GM19467 (cell line): ENCODE data around the gene GFOD1.
"Not testable (repeated sequence)": the region's sequence is repeated elsewhere in the genome, so short reads cannot be mapped to it uniquely, and the experiment has no call there.

Experiments used
- ATAC-seq: cut with Tn5 transposase; IDR thresholded peaks from one replicate; pipeline ENCODE4 v1.9.1; 2021; ENCODE audit warnings: mild to moderate bottlenecking, moderate library complexity; ENCODE audit not compliant: unreplicated experiment

GFOD1 gene

DNA sequence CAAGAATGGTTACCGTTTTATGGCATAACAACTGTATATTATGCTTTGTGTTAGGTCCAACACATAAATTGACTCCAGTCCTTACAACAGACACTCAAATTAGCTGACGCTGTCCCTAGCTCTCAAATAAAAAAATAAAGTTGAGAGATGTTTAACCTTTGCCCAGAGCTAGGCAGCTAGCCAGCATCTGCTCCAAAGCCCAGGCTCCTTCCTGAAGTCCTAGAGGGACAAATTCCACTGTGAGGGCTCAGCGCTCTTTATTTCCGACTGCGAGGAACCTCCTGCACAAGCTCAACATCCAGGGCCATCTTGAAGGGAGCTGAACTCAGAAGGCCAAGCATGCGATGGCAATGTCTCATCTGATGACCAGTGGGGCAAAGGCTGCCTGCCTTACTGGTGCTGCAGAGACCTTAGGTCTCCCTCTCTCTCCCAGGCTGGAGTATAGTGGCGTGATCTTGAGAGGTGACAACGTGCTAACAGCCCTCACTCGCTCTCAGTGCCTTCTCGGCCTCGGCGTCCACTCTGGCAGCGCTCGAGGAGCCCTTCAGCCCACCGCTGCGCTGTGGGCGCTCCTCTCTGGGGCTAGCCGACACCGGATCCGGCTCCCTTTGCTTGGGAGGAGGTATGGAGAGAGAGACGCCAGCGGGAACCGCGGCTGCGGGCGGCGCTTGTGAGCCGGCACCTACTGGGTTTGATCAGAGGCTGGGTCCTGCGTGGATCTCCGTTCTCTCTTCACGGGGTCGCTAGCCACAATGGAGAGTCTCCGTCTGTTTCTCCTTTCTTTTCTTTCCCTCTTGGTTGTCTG is 24.7 kb upstream of the GFOD1 start:
- no peak for ATAC-seq

GRCh38 chr6:13511141-13511571 is 23.8 kb upstream of the GFOD1 start:
- not testable (repeated sequence) for ATAC-seq

GRCh38 chr6:13510433-13510832 is 23.0 kb upstream of the GFOD1 start:
- not testable (repeated sequence) for ATAC-seq

DNA sequence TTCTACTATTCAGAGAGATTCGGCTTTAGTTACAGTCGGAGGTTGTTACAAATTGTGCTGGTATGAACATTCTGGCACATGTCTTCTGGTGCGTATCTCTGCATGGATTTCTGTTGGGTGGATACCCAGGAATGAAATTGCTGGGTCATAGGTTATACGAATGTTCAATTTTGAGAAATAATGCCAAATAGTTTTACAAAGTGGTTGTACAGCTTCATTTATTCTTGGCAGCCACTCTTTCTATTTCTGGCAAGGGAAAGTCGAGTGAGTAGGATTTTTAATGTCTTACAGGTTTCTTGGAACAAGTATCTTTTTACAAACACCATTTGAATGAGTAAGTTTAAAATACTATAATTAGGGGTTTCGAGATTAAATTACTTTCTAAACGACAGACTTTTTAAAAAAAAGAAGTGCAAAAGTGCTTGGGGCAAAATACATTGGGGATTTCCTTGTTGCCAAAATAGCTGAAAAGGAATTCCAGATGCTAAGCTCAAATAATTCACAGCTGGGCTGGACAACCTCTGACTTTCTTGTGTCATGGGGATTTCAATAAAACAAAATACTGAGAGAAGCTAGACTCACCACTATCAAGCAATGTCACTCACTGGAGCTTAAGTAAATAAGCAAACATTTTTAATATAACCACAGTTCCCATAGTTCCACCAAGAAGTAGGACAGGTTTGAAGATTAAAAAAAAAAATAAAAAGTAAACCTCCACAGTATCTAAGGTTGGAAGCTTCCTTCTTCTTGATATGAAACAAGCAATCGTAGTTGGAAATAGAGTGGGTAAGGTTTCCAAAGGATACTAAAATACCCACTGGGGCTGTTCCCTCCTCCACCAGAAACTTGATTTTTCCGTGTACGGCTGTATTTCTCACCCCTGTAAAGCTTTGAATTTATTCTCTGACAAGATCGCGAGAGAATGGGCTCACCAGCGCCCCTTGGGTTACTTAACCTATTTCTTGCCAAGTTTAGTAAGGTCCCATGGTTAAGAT is 21.6 kb upstream of the GFOD1 start:
- no peak for ATAC-seq

DNA sequence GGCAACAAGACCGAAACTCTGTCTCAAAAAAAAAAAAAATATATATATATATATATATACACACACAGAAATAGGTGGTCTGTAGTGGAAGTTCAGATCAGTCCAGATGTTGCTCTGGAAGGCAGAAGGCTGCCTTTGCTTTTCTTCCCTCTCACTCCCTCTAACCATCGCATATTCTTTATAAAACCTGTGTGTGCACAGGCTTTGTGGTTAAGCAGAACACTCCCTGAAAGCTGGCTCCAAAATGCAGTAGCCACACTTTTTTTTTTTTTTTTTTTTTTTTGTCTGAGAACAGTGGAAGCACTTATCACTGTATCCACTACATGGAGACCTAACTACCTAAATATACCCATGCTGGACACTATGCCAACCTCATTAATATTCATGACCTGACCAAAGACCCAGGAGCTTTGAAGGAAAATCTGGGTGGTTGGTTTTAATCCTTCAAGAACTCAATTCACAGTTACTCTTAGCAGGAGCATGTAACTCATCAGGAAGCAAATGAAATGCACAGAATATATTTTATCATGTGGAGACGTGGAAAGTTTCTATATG is 20.0 kb upstream of the GFOD1 start:
- no peak for ATAC-seq

- no peak for ATAC-seq
Observed at GRCh38 chr6:13505345-13505734, 17.9 kb upstream of the GFOD1 start.

- no peak for ATAC-seq
Observed at GRCh38 chr6:13504611-13505344, 17.4 kb upstream of the GFOD1 start.

- ATAC-seq = no peak
Observed at GRCh38 chr6:13500915-13501314, 13.5 kb upstream of the GFOD1 start.

DNA sequence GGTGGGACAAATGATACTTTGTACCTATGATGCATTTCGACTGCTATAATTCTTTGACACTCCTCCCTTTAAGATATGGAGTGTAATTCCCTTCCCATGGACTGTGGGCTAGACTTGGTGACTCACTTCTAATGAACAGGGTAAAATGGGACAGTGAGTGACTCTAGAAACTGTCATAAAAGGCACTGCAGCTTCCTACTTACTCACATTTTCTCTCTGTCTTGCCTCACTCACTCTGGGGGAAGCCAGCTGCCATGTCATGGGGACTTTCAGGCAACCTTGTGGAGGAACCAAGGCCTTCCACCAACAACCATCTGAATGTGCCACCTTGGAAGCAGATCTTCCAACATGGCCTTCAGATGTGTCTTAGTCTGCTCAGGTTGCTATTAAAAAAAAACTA is 12.9 kb upstream of the GFOD1 start:
- ATAC-seq = no peak

- no peak for ATAC-seq
Observed at GRCh38 chr6:13496513-13497190, 9.3 kb upstream of the GFOD1 start.

- ATAC-seq = no peak
Observed at GRCh38 chr6:13495818-13496217, 8.4 kb upstream of the GFOD1 start.

DNA sequence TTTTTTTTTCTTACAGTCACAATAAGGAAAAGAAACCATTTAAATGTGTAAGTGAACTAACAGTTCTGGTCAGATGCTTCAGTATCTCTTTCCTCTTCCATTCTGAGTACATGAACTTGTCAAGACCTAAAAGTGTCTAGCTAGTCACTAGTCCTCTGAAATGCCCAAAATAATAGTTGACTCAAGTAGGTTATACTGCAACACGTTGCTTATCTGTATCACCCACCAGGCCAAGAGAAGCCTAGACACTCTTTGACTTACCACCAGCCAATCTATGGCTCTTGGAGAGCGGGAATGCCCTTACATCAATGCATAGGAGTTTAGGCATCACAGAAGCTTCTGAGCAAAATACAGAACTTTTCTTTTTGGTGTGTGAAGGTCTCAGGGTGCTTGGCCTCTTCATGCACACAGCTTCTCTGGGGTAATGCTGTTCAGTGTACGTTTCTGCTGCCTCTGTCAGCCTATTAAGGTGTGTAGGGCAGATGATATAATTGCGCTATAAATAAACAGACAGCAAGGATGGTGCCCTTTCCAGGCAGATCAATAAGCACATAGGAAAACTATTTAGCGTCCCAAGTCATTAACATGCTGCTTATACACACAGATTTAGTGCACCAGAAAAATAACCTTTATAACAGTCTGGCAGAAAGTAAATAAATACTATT is 7.8 kb upstream of the GFOD1 start:
- no peak for ATAC-seq

- no peak for ATAC-seq
Observed at GRCh38 chr6:13494137-13494536, 6.7 kb upstream of the GFOD1 start.

- ATAC-seq = no peak
Observed at GRCh38 chr6:13493147-13493546, 5.7 kb upstream of the GFOD1 start.

DNA sequence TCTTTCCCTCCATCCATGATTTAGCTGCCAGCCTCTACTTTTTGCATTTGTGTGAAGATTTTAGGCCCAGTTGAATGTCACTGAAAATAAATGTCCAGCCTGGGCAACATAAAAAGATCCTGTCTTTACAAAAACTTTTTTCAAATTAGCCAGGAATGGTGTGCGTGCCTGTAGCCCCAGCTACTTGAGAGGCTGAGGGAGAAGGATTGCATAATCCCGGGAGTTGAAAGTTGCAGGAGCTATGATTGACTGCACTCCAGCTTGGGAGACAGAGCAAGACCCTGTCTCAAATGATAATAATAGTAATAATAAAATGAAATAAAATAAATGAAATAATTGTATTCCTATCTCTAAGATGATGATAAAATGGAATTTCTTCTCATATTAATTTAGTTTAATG is 5.0 kb upstream of the GFOD1 start:
- no peak for ATAC-seq

DNA sequence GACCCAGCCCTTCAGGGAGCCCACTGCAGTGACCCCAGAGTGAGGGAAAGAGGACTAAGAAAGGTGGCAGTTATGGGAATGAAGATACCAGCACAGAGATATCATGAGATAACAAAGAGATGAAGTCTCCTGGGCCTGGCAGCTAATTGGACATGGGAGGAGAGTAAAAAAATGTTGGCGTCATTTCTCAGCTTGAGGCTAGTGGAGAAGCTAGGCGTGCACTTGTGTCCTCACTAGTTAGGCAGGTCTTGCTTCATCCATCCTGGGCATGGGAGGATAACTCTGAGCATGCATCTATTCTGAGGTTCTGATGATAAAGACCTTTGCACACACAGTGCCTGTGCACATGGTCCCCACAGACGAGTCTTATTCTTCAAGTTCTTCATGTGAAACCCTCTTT is 4.1 kb upstream of the GFOD1 start:
- no peak for ATAC-seq

DNA sequence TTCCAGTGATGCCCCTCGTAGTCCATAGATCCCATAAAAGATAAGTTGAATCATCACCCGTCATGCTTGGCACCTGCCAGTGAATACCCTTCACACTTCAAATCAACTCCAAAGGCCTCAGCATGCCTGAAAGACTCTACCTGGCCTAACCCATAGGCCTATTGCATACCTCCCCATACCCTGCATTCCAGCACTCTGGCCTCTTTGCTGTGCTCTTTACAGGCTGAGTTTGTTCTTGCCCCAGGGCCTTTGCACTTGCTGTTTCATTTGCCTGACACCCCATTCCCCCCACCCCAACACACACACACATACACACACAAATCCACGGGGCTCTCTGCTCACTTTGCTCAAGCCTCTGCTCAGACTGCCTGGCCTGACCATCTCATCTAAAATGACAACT is 3.0 kb upstream of the GFOD1 start:
- ATAC-seq = no peak

DNA sequence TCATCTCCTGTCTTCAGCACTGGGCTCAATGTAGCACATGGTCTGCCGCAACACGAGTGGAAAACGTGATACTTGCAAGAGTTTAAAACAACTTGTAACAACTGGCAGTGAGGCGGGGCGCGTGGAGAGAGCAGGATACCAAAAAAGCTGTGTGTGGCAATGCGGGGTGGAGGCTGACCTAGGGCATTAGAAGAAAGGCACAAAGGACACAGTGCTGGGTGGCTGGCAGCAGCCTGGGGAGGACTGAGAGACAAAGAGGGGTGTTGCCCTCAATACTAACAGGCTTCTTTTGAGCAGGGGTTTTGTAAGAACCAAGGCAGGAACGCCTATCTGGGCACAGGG is 1.5 kb upstream of the GFOD1 start:
- no peak for ATAC-seq

DNA sequence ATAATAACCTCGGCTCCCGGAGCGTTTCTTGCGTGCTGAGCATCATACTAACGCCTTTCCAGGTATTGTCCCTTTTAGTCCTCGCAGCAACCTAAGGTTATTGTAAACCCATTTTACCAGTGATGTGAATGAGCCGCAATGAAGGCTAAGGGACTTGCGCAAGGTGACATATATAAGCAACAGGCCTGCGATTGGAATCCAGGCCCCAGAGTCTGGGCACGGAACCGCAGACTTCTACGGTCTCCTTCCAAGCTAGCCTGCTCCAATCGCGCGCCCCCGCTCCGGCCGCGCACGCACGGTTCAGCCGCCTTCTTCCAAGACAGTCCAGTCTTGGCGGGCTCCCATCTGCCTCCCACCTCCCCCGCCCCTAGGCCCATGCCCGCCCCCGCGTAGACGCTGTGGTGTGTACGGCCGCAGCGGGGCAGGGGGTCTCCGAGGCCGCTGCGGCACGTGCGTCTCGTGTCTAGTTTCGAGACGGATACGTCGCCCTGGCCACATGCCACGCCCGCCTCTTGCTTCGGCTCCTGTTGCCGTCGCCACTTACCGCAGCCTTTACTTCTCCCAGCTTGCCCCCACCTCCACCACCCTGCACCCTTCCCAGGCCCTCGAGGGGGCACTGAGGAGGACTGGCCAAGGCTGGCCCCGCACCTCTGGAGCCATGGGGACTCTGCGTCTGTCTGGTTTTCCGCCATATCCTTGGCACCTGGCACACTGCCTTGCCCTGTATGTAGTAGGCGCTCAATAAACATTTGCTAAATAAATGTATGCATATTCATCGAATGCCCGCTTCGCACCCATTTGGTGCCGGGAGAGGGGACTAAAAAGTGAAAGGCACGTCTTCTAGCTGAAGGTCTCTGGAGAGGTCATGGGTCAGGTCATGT is 855 bp upstream of the GFOD1 start:
- ATAC-seq = no peak
